GM10248 (cell line): Measurements from ENCODE around the gene GFRA1.
"Not testable (repeated sequence)": the region's sequence is repeated elsewhere in the genome, so short reads cannot be mapped to it uniquely, and the experiment has no call there.

Source experiments
- CTCF ChIA-PET: fragments of 300-600 bp; sonication (Branson Sonifier 250); formaldehyde crosslinking; extraction: SDS; loops from one replicate; lab custom pipeline; 2021; ENCODE audit warnings: antibody characterized with exemption; lab: Yijun Ruan, JAX
- POLR2A ChIA-PET: fragments of 350-650 bp; sonication (Branson Sonifier 250); formaldehyde crosslinking; extraction: SDS; loops from one replicate; lab custom pipeline; 2020; ENCODE audit warnings: antibody characterized with exemption; lab: Yijun Ruan, JAX
- DNase-seq: peaks from one replicate; pipeline ENCODE4 v3.0.0; 2012; ENCODE audit errors: extremely low spot score
- CTCF ChIP-seq: IDR thresholded peaks from 2 replicates; pipeline ENCODE4 v1.5.1; 2012; ENCODE audit warnings: mild to moderate bottlenecking, low read depth; ENCODE audit errors: extremely low read depth, missing control alignments, control extremely low read depth

The GFRA1 gene

GRCh38 chr10:116053910-116054309 lies 219.1 kb downstream of the GFRA1 start:
- ChIA-PET CTCF (interaction anchor here (1.6 to 1.7 kb wide), 2 partner anchors 12 to 13 kb away, joined by 3 to 6 read pairs; no protein-coding TSS in a partner anchor), POLR2A (no interaction called here)
- no peak for TF ChIP-seq CTCF
- no peak for DNase-seq

GRCh38 chr10:116053009-116053730 lies 219.8 kb downstream of the GFRA1 start:
- CTCF ChIA-PET, result interaction anchor here (1.6 kb wide), 1 partner anchor 11 kb away, joined by 3 read pairs; no protein-coding TSS in a partner anchor
- DNase-seq, POLR2A ChIA-PET: not testable (repeated sequence)

- POLR2A ChIA-PET, DNase-seq: not testable (repeated sequence)
- CTCF ChIA-PET, result interaction anchor here (1.1 to 1.3 kb wide), 2 partner anchors 25 to 76 kb away, joined by 3 read pairs; no protein-coding TSS in a partner anchor
These were observed 220.5 kb downstream of the GFRA1 start for GRCh38 chr10:116052522-116052921.

- ChIA-PET POLR2A (no interaction called here), CTCF (no interaction called here)
- no peak for TF ChIP-seq CTCF
- DNase-seq, result no peak
These were observed 223.1 kb downstream of the GFRA1 start for GRCh38 chr10:116049974-116050304.

DNA sequence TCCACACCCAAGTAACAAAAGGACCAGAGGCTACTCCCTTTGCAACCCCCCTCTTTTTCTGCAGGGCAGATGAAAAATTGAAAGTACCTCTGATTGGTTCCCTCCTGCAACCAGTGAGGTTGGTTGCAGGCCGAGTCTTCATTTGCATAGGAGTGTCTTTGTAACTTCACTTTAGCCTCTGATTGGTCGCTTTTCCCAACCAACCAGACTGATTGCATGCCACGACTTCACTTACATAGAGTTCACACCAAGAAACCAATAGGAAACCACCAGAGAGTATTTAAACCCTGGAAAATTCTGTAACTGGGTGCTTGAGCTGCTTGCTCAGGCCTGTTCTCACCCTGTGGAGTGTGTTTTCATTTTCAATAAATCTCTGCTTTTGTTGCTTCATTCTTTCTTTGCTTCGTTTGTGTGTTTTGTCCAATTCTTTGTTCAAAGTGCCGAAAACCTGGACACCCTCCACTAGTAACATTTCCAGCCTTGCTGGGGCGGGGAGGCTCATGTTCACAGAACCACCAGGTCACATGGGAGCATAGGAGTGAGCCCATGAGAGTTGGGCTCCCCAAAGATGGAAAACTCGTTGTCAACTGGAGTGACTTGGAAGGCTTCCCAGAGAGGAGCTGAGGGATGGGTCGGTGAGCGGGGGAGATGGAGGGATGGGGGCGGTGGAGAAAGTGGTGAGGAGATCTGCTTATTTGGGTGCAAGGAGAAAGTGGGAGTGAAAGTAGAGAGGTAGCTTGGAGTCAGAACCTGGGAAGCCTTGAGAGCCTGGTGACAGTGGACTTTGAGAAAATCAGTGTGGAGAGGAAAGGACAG lies 223.6 kb downstream of the GFRA1 start:
- DNase-seq, result no peak
- no peak for TF ChIP-seq CTCF
- ChIA-PET CTCF (no interaction called here), POLR2A (no interaction called here)

GRCh38 chr10:116045366-116046356 lies 227.3 kb downstream of the GFRA1 start:
- no peak for DNase-seq
- TF ChIP-seq CTCF, result no peak
- POLR2A ChIA-PET, result no interaction called here
- CTCF ChIA-PET, result no interaction called here

- TF ChIP-seq CTCF, result no peak
- CTCF ChIA-PET, result no interaction called here
- no peak for DNase-seq
- POLR2A ChIA-PET, result no interaction called here
These were observed 228.2 kb downstream of the GFRA1 start for GRCh38 chr10:116044801-116045248.
